Mesenchymal stem cell (in vitro differentiated cells and primary cell): ENCODE data around the gene TTC39A.

Experiments used
- DNase-seq: peaks from one replicate; pipeline ENCODE4 v3.0.0-alpha.2; 2013
- H2AFZ ChIP-seq: one replicate; pipeline ENCODE4 v1.6.1; 2013; ENCODE audit warnings: low read depth, mild to moderate bottlenecking, control low read depth, inconsistent platforms, low read length, moderate library complexity
- H2AK5ac ChIP-seq: 2 replicates; pipeline ENCODE4 v1.6.1; 2013; ENCODE audit warnings: low read length, moderate library complexity, mild to moderate bottlenecking, inconsistent platforms; ENCODE audit not compliant: severe bottlenecking
- H2BK120ac ChIP-seq: one replicate; pipeline ENCODE4 v1.6.1; 2013; ENCODE audit warnings: low read depth, mild to moderate bottlenecking, inconsistent platforms, low read length, moderate library complexity
- H2BK12ac ChIP-seq, 2 experiments: one replicate each; pipeline ENCODE4 v1.6.1; 2013; ENCODE audit warnings: inconsistent platforms in 2 of 2, low read length in 2 of 2, mild to moderate bottlenecking in 2 of 2, moderate library complexity in 2 of 2, control low read depth in 1 of 2
- H2BK15ac ChIP-seq: one replicate; pipeline ENCODE4 v1.6.1; 2013; ENCODE audit warnings: mild to moderate bottlenecking, low read depth, inconsistent platforms; ENCODE audit not compliant: poor library complexity, severe bottlenecking
- H2BK5ac ChIP-seq: 2 replicates; pipeline ENCODE4 v1.6.1; 2013; ENCODE audit warnings: low read depth, mild to moderate bottlenecking, low read length, control low read depth, inconsistent platforms; ENCODE audit not compliant: poor library complexity, severe bottlenecking
- H3K14ac ChIP-seq, 2 experiments: one replicate each; pipeline ENCODE4 v1.6.1; 2013; ENCODE audit warnings: inconsistent platforms in 2 of 2, low read length in 2 of 2, control low read depth in 1 of 2, mild to moderate bottlenecking in 1 of 2, moderate library complexity in 1 of 2
- H3K18ac ChIP-seq, 2 experiments: one replicate each; pipeline ENCODE4 v1.6.1; 2013; ENCODE audit warnings: inconsistent platforms in 2 of 2, low read length in 2 of 2, control low read depth in 1 of 2, low read depth in 1 of 2, mild to moderate bottlenecking in 1 of 2
- H3K23ac ChIP-seq, 2 experiments: one replicate each; pipeline ENCODE4 v1.6.1; 2013; ENCODE audit warnings: inconsistent platforms in 2 of 2, low read length in 2 of 2, mild to moderate bottlenecking in 2 of 2, moderate library complexity in 2 of 2, control low read depth in 1 of 2
- H3K27ac ChIP-seq: 2 replicates; pipeline ENCODE4 v1.5.1; 2013; ENCODE audit warnings: mild to moderate bottlenecking, moderate library complexity, low read length, control low read depth, inconsistent platforms; ENCODE audit not compliant: poor library complexity, severe bottlenecking
- H3K27me3 ChIP-seq, 2 experiments: 2 replicates each; pipeline versions ENCODE4 v1.6.1 to v1.7.0; 2013; ENCODE audit warnings: low read length in 2 of 2, mild to moderate bottlenecking in 2 of 2, moderate library complexity in 2 of 2, control low read depth in 1 of 2, inconsistent platforms in 1 of 2; ENCODE audit not compliant: control insufficient read depth in 1 of 2, insufficient read depth in 1 of 2
- H3K36me3 ChIP-seq, 2 experiments: 2 replicates each; pipeline versions ENCODE4 v1.6.1 to v1.7.0; 2013; ENCODE audit warnings: low read length in 2 of 2, control low read depth in 1 of 2, inconsistent platforms in 1 of 2, low read depth in 1 of 2, mild to moderate bottlenecking in 1 of 2; ENCODE audit not compliant: insufficient read depth in 2 of 2, control insufficient read depth in 1 of 2
- H3K4ac ChIP-seq, 2 experiments: one replicate each; pipeline ENCODE4 v1.6.1; 2013; ENCODE audit warnings: inconsistent platforms in 2 of 2, low read length in 2 of 2, mild to moderate bottlenecking in 2 of 2, moderate library complexity in 2 of 2, control low read depth in 1 of 2, low read depth in 1 of 2
- H3K4me1 ChIP-seq: 2 replicates; pipeline ENCODE4 v1.6.1; 2013; ENCODE audit warnings: low read depth, low read length, control low read depth; ENCODE audit not compliant: control insufficient read depth, insufficient read depth
- H3K4me2 ChIP-seq: 2 replicates; pipeline ENCODE4 v1.6.1; 2013; ENCODE audit warnings: low read length, mild to moderate bottlenecking, inconsistent platforms; ENCODE audit not compliant: poor library complexity, severe bottlenecking
- H3K4me3 ChIP-seq, 2 experiments: 2 replicates each; pipeline versions ENCODE4 v1.5.1 to v1.7.0; 2013; ENCODE audit warnings: low read length in 2 of 2, mild to moderate bottlenecking in 2 of 2, control low read depth in 1 of 2, low read depth in 1 of 2; ENCODE audit not compliant: insufficient read depth in 1 of 2
- H3K79me1 ChIP-seq: replicated peaks from 2 replicates; pipeline ENCODE4 v1.6.1; 2013; ENCODE audit warnings: mild to moderate bottlenecking, control low read depth, low read length, inconsistent platforms; ENCODE audit not compliant: poor library complexity, severe bottlenecking
- H3K9ac ChIP-seq: 2 replicates; pipeline ENCODE4 v1.7.0; 2013; ENCODE audit warnings: mild to moderate bottlenecking, low read length, moderate library complexity
- H3K9me3 ChIP-seq: 2 replicates; pipeline ENCODE4 v1.7.0; 2013; ENCODE audit warnings: mild to moderate bottlenecking, low read length; ENCODE audit not compliant: control insufficient read depth
- H4K8ac ChIP-seq: one replicate; pipeline ENCODE4 v1.6.1; 2013; ENCODE audit warnings: inconsistent platforms, mild to moderate bottlenecking, low read length, moderate library complexity
- H4K91ac ChIP-seq: one replicate; pipeline ENCODE4 v1.6.1; 2013; ENCODE audit warnings: mild to moderate bottlenecking, low read length, inconsistent platforms
- WGBS: methylation state at CpG from one replicate; pipeline ENCODE4 v1.1.7; 2013; ENCODE audit warnings: mixed read lengths; 5-methylcytosine and 5-hydroxymethylcytosine counted together

The TTC39A gene

GRCh38 chr1:51344276-51344601 lies 13.9 kb upstream of the TTC39A start:
- Histone ChIP-seq H3K14ac (no peak overlapping the region), H3K27me3 (peaks cover 40 to 46% of the 10 kb centered on the region in 2 experiments), H3K18ac (no peak overlapping the region), H2BK5ac (no peak overlapping the region), H2BK15ac (no peak overlapping the region), H2AK5ac (no peak overlapping the region), H3K36me3 (no peaks in the 10 kb centered on the region), H2BK120ac (no peak overlapping the region), H2BK12ac (no peak overlapping the region), H3K27ac (no peak overlapping the region), H3K4me2 (no peak overlapping the region), H4K8ac (no peak overlapping the region), H3K23ac (peak overlapping the region in 1 of 2 experiments; percentile 66), H3K4me3 (no peak overlapping the region), H2AFZ (no peak overlapping the region), H3K9me3 (no peaks in the 10 kb centered on the region), H3K4me1 (peaks cover 8% of the 10 kb centered on the region), H3K9ac (no peak overlapping the region), H3K4ac (no peak overlapping the region), H4K91ac (no peak overlapping the region), H3K79me1 (no peaks in the 10 kb centered on the region)
- 77% methylated on average over 7 of the region's 7 CpGs for WGBS
- no peak for DNase-seq

GRCh38 chr1:51343624-51344023 lies 13.3 kb upstream of the TTC39A start:
- WGBS: 95% methylated on average over 3 of the region's 3 CpGs

DNA sequence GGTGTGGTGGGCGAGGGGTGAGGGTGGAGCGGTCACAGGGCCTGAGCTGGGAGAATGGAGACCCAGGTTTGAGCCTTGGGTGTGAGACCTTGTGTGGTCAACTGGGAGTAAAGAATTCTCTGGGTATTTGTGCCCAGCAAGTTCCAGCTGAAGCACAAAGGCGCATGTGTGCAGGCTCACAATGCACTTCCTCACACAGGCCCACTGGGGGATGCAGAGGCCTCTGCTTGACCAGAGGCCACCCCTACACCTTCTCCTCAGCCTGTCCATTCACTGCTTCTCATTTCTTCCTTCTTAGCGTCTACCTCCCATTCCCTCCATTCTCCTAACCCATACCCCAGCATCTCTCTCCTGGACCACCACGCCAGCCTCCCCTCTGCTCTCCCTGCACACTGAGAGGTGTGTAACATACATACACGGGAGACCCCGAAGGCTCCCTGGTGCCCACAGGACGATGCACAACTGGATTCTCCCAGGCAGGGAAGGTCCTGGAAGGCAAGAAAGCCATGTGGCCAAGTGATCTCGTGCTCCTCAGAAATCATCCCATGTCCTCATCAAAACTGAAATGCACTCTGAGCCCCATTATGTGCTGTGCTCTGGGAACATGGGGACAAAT lies 12.3 kb upstream of the TTC39A start:
- no peak overlapping the region for H4K8ac ChIP-seq
- WGBS: 85% methylated on average over 9 of the region's 9 CpGs
- H3K9me3 ChIP-seq: no peaks in the 10 kb centered on the region
- H3K36me3 ChIP-seq: no peaks in the 10 kb centered on the region
- no peak overlapping the region for H3K4me2 ChIP-seq
- H4K91ac ChIP-seq: no peak overlapping the region
- no peak for DNase-seq
- no peak overlapping the region for H2BK15ac ChIP-seq
- H2BK5ac ChIP-seq: no peak overlapping the region
- no peak overlapping the region for H3K23ac ChIP-seq
- peaks cover 8% of the 10 kb centered on the region for H3K4me1 ChIP-seq
- no peaks in the 10 kb centered on the region for H3K79me1 ChIP-seq
- no peak overlapping the region for H2AFZ ChIP-seq
- no peak overlapping the region for H2BK120ac ChIP-seq
- no peak overlapping the region for H3K14ac ChIP-seq
- no peak overlapping the region for H3K27ac ChIP-seq
- no peak overlapping the region for H3K4me3 ChIP-seq
- H3K18ac ChIP-seq: no peak overlapping the region
- H2BK12ac ChIP-seq: no peak overlapping the region
- peaks cover 40 to 46% of the 10 kb centered on the region in 2 experiments for H3K27me3 ChIP-seq
- H3K9ac ChIP-seq: no peak overlapping the region
- no peak overlapping the region for H2AK5ac ChIP-seq
- H3K4ac ChIP-seq: no peak overlapping the region

More at GRCh38 chr1:51343624-51344023, 13.3 kb upstream of the TTC39A start:
- no peak for DNase-seq
- Histone ChIP-seq H3K18ac (no peak overlapping the region), H3K4me2 (no peak overlapping the region), H3K36me3 (no peaks in the 10 kb centered on the region), H3K4ac (no peak overlapping the region), H2AK5ac (no peak overlapping the region), H2AFZ (no peak overlapping the region), H3K4me1 (peaks cover 8% of the 10 kb centered on the region), H2BK5ac (no peak overlapping the region), H3K9me3 (no peaks in the 10 kb centered on the region), H3K27ac (no peak overlapping the region), H3K4me3 (no peak overlapping the region), H2BK12ac (no peak overlapping the region), H4K8ac (no peak overlapping the region), H2BK15ac (no peak overlapping the region), H3K27me3 (peaks cover 40 to 46% of the 10 kb centered on the region in 2 experiments), H3K9ac (no peak overlapping the region), H4K91ac (no peak overlapping the region), H3K79me1 (no peaks in the 10 kb centered on the region), H3K14ac (no peak overlapping the region), H3K23ac (no peak overlapping the region), H2BK120ac (no peak overlapping the region)

- Histone ChIP-seq H3K4me1 (peaks cover 8% of the 10 kb centered on the region), H3K18ac (no peak overlapping the region), H3K36me3 (no peaks in the 10 kb centered on the region), H4K91ac (no peak overlapping the region), H3K4me2 (no peak overlapping the region), H3K23ac (no peak overlapping the region), H2BK5ac (no peak overlapping the region), H3K14ac (no peak overlapping the region), H2BK15ac (no peak overlapping the region), H4K8ac (no peak overlapping the region), H2BK12ac (no peak overlapping the region), H3K27ac (no peak overlapping the region), H2AFZ (no peak overlapping the region), H3K27me3 (peaks cover 40 to 46% of the 10 kb centered on the region in 2 experiments), H2AK5ac (no peak overlapping the region), H3K9ac (no peak overlapping the region), H3K9me3 (no peaks in the 10 kb centered on the region), H3K79me1 (no peaks in the 10 kb centered on the region), H2BK120ac (no peak overlapping the region), H3K4me3 (no peak overlapping the region), H3K4ac (no peak overlapping the region)
- WGBS: 97% methylated on average over 4 of the region's 4 CpGs
- no peak for DNase-seq
These were observed 11.6 kb upstream of the TTC39A start for GRCh38 chr1:51341876-51342496.
